Gastroesophageal sphincter (tissue), 4 donors: ENCODE measurements around the gene MINDY4. TPM values are rescaled to one million over a fixed set of nuclear protein-coding genes. Genes with fewer than 3 reads are reported as not detected.

Source experiments
- ATAC-seq: fragments of 150-250 bp; one replicate; pipeline ENCODE4 v1.9.1; 2016; ENCODE audit warnings: mild to moderate bottlenecking, moderate library complexity
- H3K27ac ChIP-seq, 4 donors: fragments of 200-600 bp; sonication (generic) in 3 of 4; 1 replicate in 3 of 4; 2 replicates in 1 of 4; pipeline ENCODE4 v1.5.1; 2016 to 2019
- H3K27me3 ChIP-seq: fragments of 200-600 bp; sonication (generic); one replicate; pipeline ENCODE4 v1.5.1; 2019
- H3K36me3 ChIP-seq, 2 donors: fragments of 200-600 bp; sonication (generic); one replicate each; pipeline ENCODE4 v1.5.1; 2019; ENCODE audit warnings: control low read depth in 1 of 2
- H3K4me1 ChIP-seq, 3 donors: fragments of 200-600 bp; sonication (generic); 1 replicate in 2 of 3; 2 replicates in 1 of 3; pipeline ENCODE4 v1.5.1; 2016 to 2019; ENCODE audit warnings: control low read depth in 2 of 3
- H3K4me3 ChIP-seq, 2 donors: fragments of 200-600 bp; sonication (generic); one replicate each; pipeline ENCODE4 v1.5.1; 2019; ENCODE audit warnings: mild to moderate bottlenecking in 1 of 2, moderate library complexity in 1 of 2
- H3K9me3 ChIP-seq, 3 donors: fragments of 200-600 bp; sonication (generic); one replicate each; pipeline ENCODE4 v1.5.1; 2017 to 2019; ENCODE audit warnings: control low read depth in 2 of 3
- EP300 ChIP-seq: sonication (generic); formaldehyde crosslinking; IDR thresholded peaks from one replicate; pipeline ENCODE4 v1.6.1; 2017; ENCODE audit warnings: antibody characterized with exemption, mild to moderate bottlenecking
- POLR2A ChIP-seq, 2 donors: fragments of 450-650 bp; IDR thresholded peaks; one replicate each; pipeline ENCODE4 v1.6.1; 2017; ENCODE audit warnings: antibody characterized with exemption in 2 of 2, mild to moderate bottlenecking in 2 of 2, moderate library complexity in 1 of 2
- POLR2AphosphoS5 ChIP-seq: sonication (generic); formaldehyde crosslinking; IDR thresholded peaks from one replicate; pipeline ENCODE4 v1.6.1; 2017; ENCODE audit warnings: antibody characterized with exemption
- WGBS, 2 donors: methylation state at CpG; one replicate each; pipeline ENCODE4 v1.1.5; 2018; ENCODE audit warnings: low coverage in 1 of 2; 5-methylcytosine and 5-hydroxymethylcytosine counted together
- total RNA-seq, 4 donors: library from RNA; depleted of rRNA; stranded (reverse); fragments of >200 nt; gene quantifications; one replicate each; pipeline ENCODE4 v1.1.0, GENCODE V29; 2016
- TF ChIP-seq, protein P1 (sequence below), 4 experiments: fragments of 200-600 bp in 2 of 4; fragments of 450-650 bp in 2 of 4; sonication (generic) in 1 of 4; IDR thresholded peaks; one replicate each; pipeline ENCODE4 v1.5.1; 2017 to 2019; ENCODE audit warnings: antibody characterized with exemption in 4 of 4, mild to moderate bottlenecking in 2 of 4, moderate library complexity in 2 of 4

MINDY4 gene
- total RNA-seq, 4 donors from 2014 or later = 5.6 to 31.8 (median 20.4) TPM

DNA sequence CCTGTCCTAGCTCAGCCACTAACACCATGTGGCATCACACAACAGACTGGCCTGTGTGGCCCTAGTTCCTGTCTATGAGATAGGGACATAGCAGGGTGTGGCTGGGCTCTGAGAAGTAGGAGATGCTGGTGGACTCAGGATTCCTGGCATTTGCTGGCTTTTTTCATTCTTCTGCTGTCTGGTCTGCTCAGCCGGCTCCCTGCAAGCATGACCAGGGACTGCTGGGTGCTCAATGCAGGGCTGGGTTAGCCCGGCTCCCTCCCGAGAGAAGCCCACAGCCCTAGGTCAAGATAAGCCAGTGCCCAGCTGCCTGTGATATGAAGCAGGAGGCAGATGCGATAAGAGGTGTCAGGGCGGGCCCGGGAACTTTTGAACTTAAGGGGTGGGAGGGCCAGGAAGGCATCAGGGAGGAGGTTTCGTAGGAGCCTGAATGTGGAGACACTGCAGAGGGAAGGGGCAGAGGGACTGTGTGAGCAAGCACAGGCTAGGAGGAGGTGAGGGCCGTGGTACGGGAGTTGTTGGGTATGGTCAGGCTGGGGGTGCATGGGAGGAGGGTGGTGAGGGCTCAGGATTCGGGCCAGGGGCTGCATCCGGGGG, 143.9 kb downstream of the MINDY4 start:
- no peaks in the 10 kb centered on the region for H3K36me3 ChIP-seq
- TF ChIP-seq POLR2AphosphoS5 (no peak), POLR2A (IDR thresholded peaks at IDR 0.05) (peak in 1 of 2 donors; percentile 11)
- H3K4me1 ChIP-seq = peaks cover 0 to 97% (median 41%) of the 10 kb centered on the region in 3 donors
- peak overlapping the region; percentile 26 to 91 (median 86) for H3K27ac ChIP-seq
- no peaks in the 10 kb centered on the region for H3K27me3 ChIP-seq
- no peak for ATAC-seq
- peak overlapping the region; percentile 45 to 54 for H3K4me3 ChIP-seq
- WGBS, 2 donors = 16 to 38% methylated on average over 3 to 5 of the region's 11 CpGs
- no peaks in the 10 kb centered on the region for H3K9me3 ChIP-seq

DNA sequence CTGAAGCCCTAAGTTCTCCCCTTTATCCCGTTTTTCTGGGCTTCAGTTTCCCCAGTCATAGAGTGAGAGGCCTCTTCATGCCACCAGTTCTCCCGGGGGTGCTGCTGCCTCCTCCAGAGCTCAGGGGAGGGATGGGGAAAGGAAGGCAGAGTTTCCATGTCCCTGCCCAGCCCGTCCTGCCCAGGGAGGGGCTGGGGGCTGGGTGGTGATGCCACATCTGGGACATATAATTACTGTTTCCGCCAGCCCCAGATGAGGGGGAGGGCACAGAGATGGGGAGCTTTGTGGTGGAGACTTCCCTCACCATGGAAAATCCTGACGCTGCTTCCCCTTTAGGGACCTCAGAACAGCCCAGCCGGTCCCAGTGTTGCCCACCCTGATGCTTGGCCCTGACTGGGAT, 144.5 kb downstream of the MINDY4 start:
- Histone ChIP-seq H3K27me3 (no peaks in the 10 kb centered on the region), H3K27ac (peak overlapping the region; percentile 26 to 91 (median 86)), H3K4me1 (peaks cover 0 to 97% (median 41%) of the 10 kb centered on the region in 3 donors), H3K9me3 (no peaks in the 10 kb centered on the region), H3K4me3 (peak overlapping the region; percentile 45 to 54), H3K36me3 (no peaks in the 10 kb centered on the region)
- WGBS, 2 donors = 20 to 60% methylated on average over 1 to 2 of the region's 6 CpGs
- no peak for ATAC-seq
- TF ChIP-seq POLR2AphosphoS5 = no peak
- TF ChIP-seq, protein P1, sequence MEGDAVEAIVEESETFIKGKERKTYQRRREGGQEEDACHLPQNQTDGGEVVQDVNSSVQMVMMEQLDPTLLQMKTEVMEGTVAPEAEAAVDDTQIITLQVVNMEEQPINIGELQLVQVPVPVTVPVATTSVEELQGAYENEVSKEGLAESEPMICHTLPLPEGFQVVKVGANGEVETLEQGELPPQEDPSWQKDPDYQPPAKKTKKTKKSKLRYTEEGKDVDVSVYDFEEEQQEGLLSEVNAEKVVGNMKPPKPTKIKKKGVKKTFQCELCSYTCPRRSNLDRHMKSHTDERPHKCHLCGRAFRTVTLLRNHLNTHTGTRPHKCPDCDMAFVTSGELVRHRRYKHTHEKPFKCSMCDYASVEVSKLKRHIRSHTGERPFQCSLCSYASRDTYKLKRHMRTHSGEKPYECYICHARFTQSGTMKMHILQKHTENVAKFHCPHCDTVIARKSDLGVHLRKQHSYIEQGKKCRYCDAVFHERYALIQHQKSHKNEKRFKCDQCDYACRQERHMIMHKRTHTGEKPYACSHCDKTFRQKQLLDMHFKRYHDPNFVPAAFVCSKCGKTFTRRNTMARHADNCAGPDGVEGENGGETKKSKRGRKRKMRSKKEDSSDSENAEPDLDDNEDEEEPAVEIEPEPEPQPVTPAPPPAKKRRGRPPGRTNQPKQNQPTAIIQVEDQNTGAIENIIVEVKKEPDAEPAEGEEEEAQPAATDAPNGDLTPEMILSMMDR (IDR thresholded peaks at IDR 0.05) = no peak
- TF ChIP-seq POLR2A (IDR thresholded peaks at IDR 0.05) = no peak
- TF ChIP-seq EP300 = no peak

DNA sequence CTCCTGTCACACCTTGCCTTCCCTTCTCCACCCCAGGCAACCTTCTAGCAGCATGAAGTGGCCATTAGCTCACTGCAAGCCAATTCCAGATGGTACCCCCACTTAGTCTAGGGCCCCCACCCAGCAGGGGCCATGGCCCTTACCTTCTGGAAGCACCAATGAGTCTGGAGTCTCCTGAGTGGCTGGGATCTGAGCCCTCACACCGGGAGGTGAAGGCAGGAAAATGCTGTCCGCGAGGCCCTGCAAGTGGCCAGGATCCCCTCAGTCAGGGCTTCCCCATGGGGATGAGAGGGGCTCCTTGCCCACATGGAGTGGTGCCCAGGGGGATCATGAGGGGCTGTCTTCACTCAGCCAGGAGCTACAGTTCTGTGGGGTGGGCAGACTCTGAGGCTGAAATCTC, 145.0 kb downstream of the MINDY4 start:
- Histone ChIP-seq H3K27me3 (no peaks in the 10 kb centered on the region), H3K9me3 (no peaks in the 10 kb centered on the region), H3K36me3 (no peaks in the 10 kb centered on the region), H3K27ac (peak overlapping the region; percentile 26 to 91 (median 86)), H3K4me3 (peak overlapping the region in 1 of 2 donors; percentile 54), H3K4me1 (peaks cover 0 to 97% (median 41%) of the 10 kb centered on the region in 3 donors)
- no peak for ATAC-seq
- no CpG with 5 or more reads among the region's 3 CpGs for WGBS, 2 donors
- no peak for TF ChIP-seq POLR2AphosphoS5
- TF ChIP-seq EP300 = no peak
- TF ChIP-seq, protein P1 (IDR thresholded peaks at IDR 0.05) = no peak
- no peak for TF ChIP-seq POLR2A (IDR thresholded peaks at IDR 0.05)

DNA sequence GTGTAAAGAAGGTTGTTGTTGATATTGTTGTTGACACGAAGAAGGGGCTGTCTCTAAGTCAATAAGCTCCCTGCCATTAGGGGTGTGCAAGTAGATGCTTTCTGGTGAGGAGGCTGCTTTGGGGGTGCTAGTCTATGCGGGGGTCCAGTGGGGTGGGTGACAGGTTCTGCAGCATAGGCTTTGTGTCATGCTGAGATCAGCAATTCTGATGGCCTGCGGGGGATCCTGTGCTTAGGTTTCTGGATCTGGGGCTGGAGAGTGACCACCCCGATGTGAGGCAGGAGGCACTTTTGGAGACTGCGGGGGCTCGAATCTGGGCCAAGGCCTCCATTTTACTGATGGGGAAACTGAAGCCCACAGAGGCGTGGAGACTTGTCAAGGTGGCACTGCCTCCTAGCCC, 145.6 kb downstream of the MINDY4 start:
- peaks cover 0 to 99% (median 45%) of the 10 kb centered on the region in 3 donors for H3K4me1 ChIP-seq
- peak overlapping the region; percentile 26 to 91 (median 86) for H3K27ac ChIP-seq
- H3K36me3 ChIP-seq = peaks cover 0 to 2% of the 10 kb centered on the region in 2 donors
- H3K27me3 ChIP-seq = no peaks in the 10 kb centered on the region
- H3K4me3 ChIP-seq = peak overlapping the region in 1 of 2 donors; percentile 54
- no peak for TF ChIP-seq POLR2A (IDR thresholded peaks at IDR 0.05)
- TF ChIP-seq, protein P1 (IDR thresholded peaks at IDR 0.05) = no peak
- no peak for TF ChIP-seq EP300
- TF ChIP-seq POLR2AphosphoS5 = no peak
- ATAC-seq = no peak
- 41 to 80% methylated on average over 1 to 5 of the region's 7 CpGs for WGBS, 2 donors
- H3K9me3 ChIP-seq = no peaks in the 10 kb centered on the region

DNA sequence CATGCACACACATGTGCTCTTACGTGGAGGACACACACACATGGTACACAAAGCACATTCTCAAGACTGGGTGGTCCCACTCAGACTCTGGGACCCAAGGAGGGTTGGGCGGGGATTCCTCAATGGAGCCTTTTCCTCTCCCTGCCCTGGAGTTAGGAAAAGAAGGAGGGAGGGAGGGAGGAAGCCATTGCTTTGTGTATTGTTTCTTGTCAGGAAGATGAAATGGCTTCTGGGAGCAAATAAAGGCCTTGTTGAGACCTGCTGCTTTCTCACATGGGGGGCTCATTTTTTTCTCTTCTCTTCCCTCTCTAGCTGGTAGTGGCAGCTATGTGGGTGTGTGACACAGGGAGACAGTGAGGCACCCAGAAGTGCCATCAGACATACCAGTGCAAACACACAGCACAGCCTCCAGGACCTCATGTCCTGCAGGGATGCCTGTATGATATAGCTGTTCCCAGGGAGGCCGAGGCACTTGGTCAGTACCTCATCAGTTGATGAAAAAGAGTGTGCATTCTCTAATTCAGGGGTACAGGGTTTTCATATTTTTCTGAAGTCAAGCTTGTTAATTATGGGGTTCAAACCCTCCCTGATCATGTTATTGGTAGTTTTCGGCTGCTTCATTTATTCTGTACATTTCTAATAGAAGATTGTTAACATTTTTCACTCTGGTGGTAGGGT, 146.1 kb downstream of the MINDY4 start:
- peaks cover 0 to 99% (median 49%) of the 10 kb centered on the region in 3 donors for H3K4me1 ChIP-seq
- ATAC-seq = no peak
- no peaks in the 10 kb centered on the region for H3K9me3 ChIP-seq
- WGBS, 2 donors = 23 to 67% methylated on average over 2 to 4 of the region's 4 CpGs
- H3K4me3 ChIP-seq = peak overlapping the region in 1 of 2 donors; percentile 54
- TF ChIP-seq POLR2AphosphoS5 = no peak
- no peak for TF ChIP-seq POLR2A (IDR thresholded peaks at IDR 0.05)
- TF ChIP-seq, protein P1 (IDR thresholded peaks at IDR 0.05) = no peak
- TF ChIP-seq EP300 = no peak
- H3K27ac ChIP-seq = peak overlapping the region in 3 of 4 donors; percentile 85 to 91 (median 88)
- peaks cover 0 to 8% of the 10 kb centered on the region in 2 donors for H3K36me3 ChIP-seq
- H3K27me3 ChIP-seq = no peaks in the 10 kb centered on the region
